GM12878 (cell line): ENCODE results near the gene PRKCZ. TPM values are rescaled to one million over a fixed set of nuclear protein-coding genes. Genes with fewer than 3 reads are reported as not detected.

Experiments
- CHD2 ChIP-seq: IDR thresholded peaks from 2 replicates; pipeline ENCODE4 v1.6.1; 2011; ENCODE audit warnings: low read depth, low read length, improper control_type of control experiment, borderline replicate concordance
- DPF2 ChIP-seq: fragments of 450-650 bp; IDR thresholded peaks from 2 replicates; pipeline ENCODE4 v1.6.1; 2017; ENCODE audit warnings: mild to moderate bottlenecking
- MEF2A ChIP-seq: IDR thresholded peaks from 2 replicates; pipeline ENCODE4 v1.6.1; 2011; ENCODE audit warnings: low read depth, mild to moderate bottlenecking, low read length, moderate library complexity; ENCODE audit not compliant: insufficient read depth
- NFYA ChIP-seq: IDR thresholded peaks from 2 replicates; pipeline ENCODE4 v1.6.1; 2011; ENCODE audit warnings: low read depth, mild to moderate bottlenecking, low read length, improper control_type of control experiment, borderline replicate concordance
- RB1 ChIP-seq: fragments of 450-650 bp; formaldehyde crosslinking; IDR thresholded peaks from 2 replicates; pipeline ENCODE4 v1.6.1; 2017; ENCODE audit warnings: mild to moderate bottlenecking, borderline replicate concordance
- RELB ChIP-seq: fragments of 450-650 bp; IDR thresholded peaks from 2 replicates; pipeline ENCODE4 v1.6.1; 2017; ENCODE audit warnings: low read depth, mild to moderate bottlenecking, moderate library complexity
- TBL1XR1 ChIP-seq: IDR thresholded peaks from 2 replicates; pipeline ENCODE4 v1.6.1; 2012; ENCODE audit warnings: low read depth, low read length, improper control_type of control experiment
- TCF7 ChIP-seq: IDR thresholded peaks from 2 replicates; pipeline ENCODE4 v1.6.1; 2014; ENCODE audit warnings: antibody characterized with exemption, borderline replicate concordance
- polyA plus RNA-seq, 11 experiments: library from polyadenylated mRNA; depleted of rRNA in 4 of 11; unstranded in 6 of 11; stranded (reverse) in 5 of 11; fragments of >200 nt; fragmentation: Nextera tagmentation in 4 of 11; fragmentation: Illumina TruSeq in 1 of 11; extraction: Ambion mirVana in 4 of 11; extraction: Trizol in 1 of 11; gene quantifications; 1 replicate in 1 of 11; 2 replicates in 10 of 11; pipeline versions ENCODE4 v1.2.1 to v1.2.3, GENCODE V29; 2011 to 2016; ENCODE audit warnings: inconsistent platforms in 2 of 11, missing spikeins in 2 of 11, low read depth in 1 of 11
- total RNA-seq, 4 experiments: library from RNA; depleted of rRNA in 3 of 4; stranded (reverse); fragments of >200 nt in 3 of 4; fragmentation: Illumina TruSeq in 1 of 4; extraction: Trizol in 1 of 4; gene quantifications; 2 replicates each; pipeline versions ENCODE4 v1.2.1 to v1.2.3, GENCODE V29; 2013 to 2021
- TF ChIP-seq, protein P1 (sequence below): fragments of 450-650 bp; IDR thresholded peaks from 2 replicates; pipeline ENCODE4 v1.6.1; 2017; ENCODE audit warnings: mild to moderate bottlenecking, moderate library complexity
- TF ChIP-seq, protein P2 (sequence below): IDR thresholded peaks from 2 replicates; pipeline ENCODE4 v1.6.1; 2011; ENCODE audit warnings: borderline replicate concordance, low read depth, mild to moderate bottlenecking, moderate library complexity, mixed read lengths, low read length; ENCODE audit not compliant: insufficient read depth; ENCODE audit errors: extremely low read length
- TF ChIP-seq, protein P3 (sequence below): IDR thresholded peaks from 2 replicates; pipeline ENCODE4 v1.6.1; 2012; ENCODE audit warnings: low read depth, low read length, improper control_type of control experiment

The PRKCZ gene
- total and polyA plus RNA-seq, 10 of the 15 experiments (the other 5 are each of a cell fraction or from before 2014, with no cell fraction given), result 0.05 to 1.9 (median 0.64) TPM; not detected in 1

- TF ChIP-seq, protein P1, sequence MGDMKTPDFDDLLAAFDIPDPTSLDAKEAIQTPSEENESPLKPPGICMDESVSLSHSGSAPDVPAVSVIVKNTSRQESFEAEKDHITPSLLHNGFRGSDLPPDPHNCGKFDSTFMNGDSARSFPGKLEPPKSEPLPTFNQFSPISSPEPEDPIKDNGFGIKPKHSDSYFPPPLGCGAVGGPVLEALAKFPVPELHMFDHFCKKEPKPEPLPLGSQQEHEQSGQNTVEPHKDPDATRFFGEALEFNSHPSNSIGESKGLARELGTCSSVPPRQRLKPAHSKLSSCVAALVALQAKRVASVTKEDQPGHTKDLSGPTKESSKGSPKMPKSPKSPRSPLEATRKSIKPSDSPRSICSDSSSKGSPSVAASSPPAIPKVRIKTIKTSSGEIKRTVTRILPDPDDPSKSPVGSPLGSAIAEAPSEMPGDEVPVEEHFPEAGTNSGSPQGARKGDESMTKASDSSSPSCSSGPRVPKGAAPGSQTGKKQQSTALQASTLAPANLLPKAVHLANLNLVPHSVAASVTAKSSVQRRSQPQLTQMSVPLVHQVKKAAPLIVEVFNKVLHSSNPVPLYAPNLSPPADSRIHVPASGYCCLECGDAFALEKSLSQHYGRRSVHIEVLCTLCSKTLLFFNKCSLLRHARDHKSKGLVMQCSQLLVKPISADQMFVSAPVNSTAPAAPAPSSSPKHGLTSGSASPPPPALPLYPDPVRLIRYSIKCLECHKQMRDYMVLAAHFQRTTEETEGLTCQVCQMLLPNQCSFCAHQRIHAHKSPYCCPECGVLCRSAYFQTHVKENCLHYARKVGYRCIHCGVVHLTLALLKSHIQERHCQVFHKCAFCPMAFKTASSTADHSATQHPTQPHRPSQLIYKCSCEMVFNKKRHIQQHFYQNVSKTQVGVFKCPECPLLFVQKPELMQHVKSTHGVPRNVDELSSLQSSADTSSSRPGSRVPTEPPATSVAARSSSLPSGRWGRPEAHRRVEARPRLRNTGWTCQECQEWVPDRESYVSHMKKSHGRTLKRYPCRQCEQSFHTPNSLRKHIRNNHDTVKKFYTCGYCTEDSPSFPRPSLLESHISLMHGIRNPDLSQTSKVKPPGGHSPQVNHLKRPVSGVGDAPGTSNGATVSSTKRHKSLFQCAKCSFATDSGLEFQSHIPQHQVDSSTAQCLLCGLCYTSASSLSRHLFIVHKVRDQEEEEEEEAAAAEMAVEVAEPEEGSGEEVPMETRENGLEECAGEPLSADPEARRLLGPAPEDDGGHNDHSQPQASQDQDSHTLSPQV, result no peak
- no peak for TF ChIP-seq NFYA
- TF ChIP-seq, protein P2, sequence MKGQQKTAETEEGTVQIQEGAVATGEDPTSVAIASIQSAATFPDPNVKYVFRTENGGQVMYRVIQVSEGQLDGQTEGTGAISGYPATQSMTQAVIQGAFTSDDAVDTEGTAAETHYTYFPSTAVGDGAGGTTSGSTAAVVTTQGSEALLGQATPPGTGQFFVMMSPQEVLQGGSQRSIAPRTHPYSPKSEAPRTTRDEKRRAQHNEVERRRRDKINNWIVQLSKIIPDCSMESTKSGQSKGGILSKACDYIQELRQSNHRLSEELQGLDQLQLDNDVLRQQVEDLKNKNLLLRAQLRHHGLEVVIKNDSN, result no peak
- TF ChIP-seq TCF7, result no peak
- TF ChIP-seq RB1, result no peak
- no peak for TF ChIP-seq TBL1XR1
- TF ChIP-seq DPF2, result no peak
- no peak for TF ChIP-seq CHD2
- TF ChIP-seq, protein P3, sequence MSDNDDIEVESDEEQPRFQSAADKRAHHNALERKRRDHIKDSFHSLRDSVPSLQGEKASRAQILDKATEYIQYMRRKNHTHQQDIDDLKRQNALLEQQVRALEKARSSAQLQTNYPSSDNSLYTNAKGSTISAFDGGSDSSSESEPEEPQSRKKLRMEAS, result no peak
- no peak for TF ChIP-seq RELB
- TF ChIP-seq MEF2A, result no peak
Observed at GRCh38 chr1:2098301-2098698, 48.1 kb downstream of the PRKCZ start (continued).
